Activated CD8-positive, alpha-beta memory T cell treated with anti-CD3 and anti-CD28 coated beads for 36 hours (primary cell): ENCODE data around the gene FADS3. TPM values are rescaled to one million over a fixed set of nuclear protein-coding genes. Genes with fewer than 3 reads are reported as not detected.

Experiments used
- CTCF ChIA-PET: fragments of 350-600 bp; sonication (Branson Sonifier 250); formaldehyde crosslinking; loops from one replicate; lab custom pipeline; 2021; ENCODE audit warnings: antibody characterized with exemption; lab: Charles Lee
- POLR2A ChIA-PET: fragments of 350-600 bp; sonication (Branson Sonifier 250); formaldehyde crosslinking; loops from one replicate; lab custom pipeline; 2021; ENCODE audit warnings: antibody characterized with exemption; lab: Charles Lee
- total RNA-seq, 2 experiments: library from RNA; stranded (reverse); gene quantifications; one replicate each; pipeline ENCODE4 v1.2.3, GENCODE V29; 2021

The FADS3 gene
- total RNA-seq, 2 experiments from 2014 or later: 8.2 to 9.7 TPM

DNA sequence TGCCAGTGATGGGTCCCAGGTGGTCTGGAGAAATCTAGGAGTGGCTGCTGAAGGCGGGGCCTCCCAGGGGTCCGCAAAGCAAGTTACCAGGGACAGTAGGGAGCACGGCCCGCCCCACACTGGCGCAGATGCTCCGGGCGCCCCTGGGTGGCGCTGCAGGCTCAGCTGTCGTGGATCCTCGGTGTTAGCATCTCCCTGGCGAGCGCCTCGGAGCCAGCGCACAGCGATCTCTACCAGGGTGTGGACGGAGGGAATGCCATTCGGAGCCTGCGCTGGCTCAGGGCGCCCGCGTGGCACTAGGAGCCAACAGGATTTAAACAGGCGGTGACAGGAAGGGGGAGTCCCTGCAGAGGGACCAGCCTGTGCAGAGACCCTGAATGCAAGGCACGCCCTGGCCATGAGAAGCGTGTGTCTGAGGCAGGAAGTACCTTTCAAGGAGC lies 20.2 kb downstream of the FADS3 start:
- ChIA-PET POLR2A (no interaction called here), CTCF (interaction anchor here (0.6 to 2.4 kb wide), 9 partner anchors 9 to 237 kb away, joined by 3 to 14 read pairs (median 5); no protein-coding TSS in a partner anchor)

DNA sequence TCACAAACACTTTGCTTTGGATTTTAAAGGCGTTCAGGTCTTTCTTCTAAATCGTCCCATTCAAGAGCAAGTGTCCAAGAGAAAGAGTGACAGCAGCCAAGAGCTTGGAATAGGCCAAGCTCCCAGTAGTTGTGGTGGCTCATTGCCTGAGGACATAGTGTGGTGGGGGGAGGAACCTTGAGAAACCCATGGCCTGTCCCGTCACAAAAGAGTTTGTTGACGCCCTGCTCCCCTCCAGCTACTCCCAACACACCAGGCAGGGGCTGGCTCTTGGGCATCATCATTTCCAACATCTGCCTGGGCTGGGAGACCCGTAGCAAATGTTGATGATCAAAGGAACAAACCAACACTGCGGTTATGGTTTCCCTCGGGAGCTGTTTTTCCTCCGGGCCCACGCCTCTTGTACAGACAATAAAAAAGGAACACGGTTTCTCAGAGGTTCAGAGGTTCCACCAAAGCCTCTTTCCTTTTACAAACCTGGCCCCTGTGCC lies 20.8 kb downstream of the FADS3 start:
- POLR2A ChIA-PET: no interaction called here

DNA sequence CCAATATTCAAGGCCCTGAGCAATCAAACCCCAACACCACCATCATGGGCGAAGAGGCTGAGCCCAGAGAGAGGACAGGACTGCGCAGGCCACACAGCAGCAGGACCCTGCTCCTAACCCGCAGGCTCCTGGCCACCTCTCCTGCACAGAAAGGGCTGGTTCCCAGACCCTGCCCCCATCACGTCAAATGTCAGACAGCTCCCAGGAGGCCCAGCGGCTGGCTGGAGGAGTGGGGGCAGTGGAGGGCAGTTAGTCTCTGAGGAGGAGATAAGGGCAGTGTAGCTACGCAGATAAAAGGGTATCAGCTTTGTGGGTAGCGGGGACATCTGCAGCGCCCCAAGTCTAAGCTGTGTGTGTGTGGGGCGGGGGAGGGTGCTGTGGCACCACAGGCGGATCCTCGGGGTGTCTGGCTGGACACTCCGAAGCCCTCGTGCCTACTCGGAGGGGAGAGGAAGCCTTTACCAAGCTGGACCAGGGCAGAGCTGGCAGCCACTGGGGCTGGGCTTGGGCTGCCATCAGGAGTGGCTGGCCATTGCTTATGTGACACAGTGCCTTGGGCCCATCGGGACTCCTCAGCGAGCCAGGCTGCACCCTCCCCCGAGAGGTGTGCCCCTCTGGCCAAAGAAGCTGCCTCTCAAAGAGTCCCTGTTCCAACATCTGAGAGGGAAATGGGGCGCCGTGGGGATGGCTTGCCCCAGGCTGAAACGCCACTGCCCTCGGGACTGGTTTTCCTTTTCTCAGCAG lies 21.5 kb downstream of the FADS3 start:
- ChIA-PET CTCF (interaction anchor here (0.7 to 2.4 kb wide), 6 partner anchors 10 to 239 kb away, joined by 3 to 14 read pairs (median 7); no protein-coding TSS in a partner anchor), POLR2A (no interaction called here)

More for the DNA sequence above, 20.8 kb downstream of the FADS3 start:
- CTCF ChIA-PET: interaction anchor here (0.5 to 2.4 kb wide), 10 partner anchors 10 to 238 kb away, joined by 3 to 14 read pairs (median 4); no protein-coding TSS in a partner anchor

DNA sequence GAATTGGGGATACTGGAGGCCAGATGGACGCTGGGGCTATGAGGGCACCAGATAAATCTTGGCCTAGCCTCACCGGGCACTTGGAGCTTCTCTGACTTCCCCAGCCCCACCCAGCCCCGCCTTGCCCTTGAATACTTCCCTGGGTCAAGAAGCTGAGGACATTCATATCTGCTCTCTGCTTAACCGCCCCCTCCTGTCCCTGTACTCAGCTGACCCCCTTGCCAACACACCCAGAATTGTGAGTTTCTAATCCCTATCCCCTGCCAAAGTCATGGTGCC lies 22.0 kb downstream of the FADS3 start:
- CTCF ChIA-PET: interaction anchor here (0.9 to 2.4 kb wide), 3 partner anchors 11 to 194 kb away, joined by 3 to 13 read pairs (median 10); no protein-coding TSS in a partner anchor
- POLR2A ChIA-PET: no interaction called here

DNA sequence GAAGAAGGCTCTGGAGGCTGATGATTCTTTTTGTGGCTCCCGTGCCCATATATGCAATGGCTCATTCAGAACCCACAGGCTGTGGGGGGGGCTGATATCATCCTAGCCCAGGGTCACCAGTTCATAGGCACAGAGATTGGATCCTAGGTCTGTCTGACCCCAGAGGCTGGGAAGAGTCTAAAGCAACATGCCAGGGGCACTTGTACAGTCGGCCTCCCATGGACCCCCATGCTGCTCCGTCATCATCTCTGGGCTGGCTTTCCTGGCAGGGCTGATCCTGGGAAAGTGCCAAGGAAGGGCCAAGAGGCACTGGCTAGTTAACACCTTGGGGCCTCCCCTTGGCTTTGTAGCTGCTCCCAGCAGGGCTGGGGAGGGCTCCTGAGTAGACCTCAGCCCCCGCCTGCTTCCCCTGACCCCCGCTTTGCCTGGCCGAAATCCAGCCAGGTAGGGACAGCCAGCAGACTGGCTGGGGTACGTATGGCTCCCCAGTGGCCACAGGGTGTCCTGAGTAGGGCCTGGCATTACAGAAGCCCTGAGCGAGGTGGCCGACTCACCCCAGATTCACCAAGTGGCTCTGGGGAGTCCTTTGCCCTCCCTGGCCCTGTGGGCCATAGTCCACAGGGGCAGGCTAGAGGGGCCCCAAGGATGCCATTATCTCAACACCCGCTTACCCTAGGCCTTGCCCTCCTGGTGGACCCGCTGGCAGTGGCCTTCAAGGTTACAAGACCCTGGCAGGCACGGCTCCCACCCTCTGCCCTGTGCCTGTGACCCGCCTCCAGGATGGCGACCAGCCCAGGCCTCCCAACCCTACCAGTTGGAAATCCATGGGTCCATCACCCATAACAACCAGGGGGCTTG lies 22.5 kb downstream of the FADS3 start:
- ChIA-PET CTCF (interaction anchor here (0.9 to 2.4 kb wide), 2 partner anchors 11 to 195 kb away, joined by 3 to 13 read pairs; no protein-coding TSS in a partner anchor), POLR2A (no interaction called here)

DNA sequence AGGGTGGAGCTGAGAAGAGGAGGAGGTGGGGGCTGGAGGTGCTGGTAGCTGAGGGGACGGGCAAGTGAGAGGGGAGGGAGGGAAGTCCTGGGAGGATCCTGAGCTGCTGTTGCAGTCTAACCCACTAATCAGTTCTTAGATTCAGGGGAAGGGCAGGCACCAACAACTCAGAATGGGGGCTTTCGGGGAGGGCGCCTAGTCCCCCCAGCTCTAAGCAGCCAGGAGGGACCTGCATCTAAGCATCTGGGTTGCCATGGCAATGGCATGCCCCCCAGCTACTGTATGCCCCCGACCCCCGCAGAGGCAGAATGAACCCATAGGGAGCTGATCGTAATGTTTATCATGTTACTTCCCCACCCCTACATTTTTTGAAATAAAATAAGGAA lies 24.4 kb downstream of the FADS3 start:
- ChIA-PET CTCF (interaction anchor here (0.6 to 1.0 kb wide), 2 partner anchors 31 to 415 kb away, joined by 3 read pairs; no protein-coding TSS in a partner anchor), POLR2A (no interaction called here)

DNA sequence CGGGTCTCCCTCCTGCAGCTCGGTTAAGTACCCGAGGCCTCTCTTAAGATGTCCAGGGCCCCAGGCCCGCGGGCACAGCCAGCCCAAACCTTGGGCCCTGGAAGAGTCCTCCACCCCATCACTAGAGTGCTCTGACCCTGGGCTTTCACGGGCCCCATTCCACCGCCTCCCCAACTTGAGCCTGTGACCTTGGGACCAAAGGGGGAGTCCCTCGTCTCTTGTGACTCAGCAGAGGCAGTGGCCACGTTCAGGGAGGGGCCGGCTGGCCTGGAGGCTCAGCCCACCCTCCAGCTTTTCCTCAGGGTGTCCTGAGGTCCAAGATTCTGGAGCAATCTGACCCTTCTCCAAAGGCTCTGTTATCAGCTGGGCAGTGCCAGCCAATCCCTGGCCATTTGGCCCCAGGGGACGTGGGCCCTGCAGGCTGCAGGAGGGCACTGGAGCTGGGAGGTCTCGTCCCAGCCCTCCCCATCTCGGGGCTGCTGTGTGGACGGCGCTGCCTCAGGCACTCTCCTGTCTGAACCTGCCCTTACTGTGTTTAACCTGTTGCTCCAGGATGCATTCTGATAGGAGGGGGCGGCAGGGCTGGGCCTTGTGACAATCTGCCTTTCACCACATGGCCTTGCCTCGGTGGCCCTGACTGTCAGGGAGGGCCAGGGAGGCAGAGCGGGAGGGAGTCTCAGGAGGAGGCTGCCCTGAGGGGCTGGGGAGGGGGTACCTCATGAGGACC lies 25.0 kb downstream of the FADS3 start:
- POLR2A ChIA-PET: no interaction called here
- CTCF ChIA-PET: interaction anchor here (0.6 to 1.0 kb wide), 2 partner anchors 32 to 415 kb away, joined by 3 read pairs; no protein-coding TSS in a partner anchor

DNA sequence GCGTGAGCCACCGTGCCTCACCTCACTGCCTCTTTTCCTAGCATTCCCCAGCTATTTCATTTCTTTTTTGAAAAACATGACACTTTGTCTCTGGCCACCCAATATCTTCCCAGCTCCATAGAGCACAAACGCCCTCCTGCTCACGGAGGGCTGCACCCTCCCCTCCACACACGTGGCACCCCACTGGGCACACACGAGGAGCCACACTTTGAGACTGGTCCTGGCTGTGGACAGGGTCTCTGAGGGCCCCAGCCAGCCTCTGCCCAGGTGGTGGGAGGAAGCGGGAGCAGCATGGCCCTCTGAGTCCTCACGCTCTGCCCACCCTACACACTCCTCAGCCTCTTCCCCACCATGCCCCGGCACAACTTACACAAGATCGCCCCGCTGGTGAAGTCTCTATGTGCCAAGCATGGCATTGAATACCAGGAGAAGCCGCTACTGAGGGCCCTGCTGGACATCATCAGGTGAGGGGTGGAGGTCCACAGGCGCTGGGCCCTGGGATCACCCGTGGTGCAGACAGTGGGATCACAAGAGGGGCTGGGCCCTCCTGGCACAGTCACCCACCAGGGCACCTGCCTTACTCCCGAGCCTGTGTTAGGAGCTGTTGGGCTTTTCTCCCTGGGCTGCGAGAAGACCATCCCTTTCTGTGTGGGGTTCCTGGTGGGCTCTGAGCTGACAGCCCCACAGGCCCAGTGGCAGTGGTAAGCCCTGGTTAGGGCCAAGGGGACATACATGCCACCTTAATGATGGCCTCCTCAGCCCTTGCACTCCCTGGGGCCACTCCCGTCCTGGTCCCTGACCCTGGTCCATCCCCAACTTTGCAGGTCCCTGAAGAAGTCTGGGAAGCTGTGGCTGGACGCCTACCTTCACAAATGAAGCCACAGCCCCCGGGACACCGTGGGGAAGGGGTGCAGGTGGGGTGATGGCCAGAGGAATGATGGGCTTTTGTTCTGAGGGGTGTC lies 26.2 kb downstream of the FADS3 start:
- CTCF ChIA-PET: interaction anchor here (0.5 kb wide), 1 partner anchor 200 kb away, joined by 3 read pairs; no protein-coding TSS in a partner anchor
- POLR2A ChIA-PET: no interaction called here

DNA sequence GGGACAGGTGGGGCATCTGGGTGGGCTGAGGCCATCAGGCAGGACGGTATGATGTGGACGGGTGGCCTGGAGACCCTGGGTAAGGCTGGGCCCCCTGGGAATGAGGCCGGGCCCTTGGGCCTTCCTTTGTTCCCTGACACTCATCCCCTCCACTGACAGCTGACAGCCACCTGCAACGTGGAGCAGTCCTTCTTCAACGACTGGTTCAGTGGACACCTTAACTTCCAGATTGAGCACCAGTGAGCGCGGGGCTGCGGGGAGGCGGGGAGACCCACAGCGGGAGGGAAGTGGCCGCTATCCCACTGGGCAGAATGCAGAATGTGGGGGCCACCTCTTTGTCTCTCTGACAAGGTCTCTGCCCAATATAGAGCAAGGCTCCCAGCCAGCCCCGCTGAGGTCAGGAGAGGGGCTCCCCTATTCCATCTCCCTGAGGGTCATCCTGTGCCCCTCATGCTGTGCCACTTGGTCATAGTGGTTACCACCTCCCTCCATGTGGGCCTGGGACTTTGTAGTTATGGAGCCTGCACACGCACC lies 27.7 kb downstream of the FADS3 start:
- POLR2A ChIA-PET: no interaction called here

DNA sequence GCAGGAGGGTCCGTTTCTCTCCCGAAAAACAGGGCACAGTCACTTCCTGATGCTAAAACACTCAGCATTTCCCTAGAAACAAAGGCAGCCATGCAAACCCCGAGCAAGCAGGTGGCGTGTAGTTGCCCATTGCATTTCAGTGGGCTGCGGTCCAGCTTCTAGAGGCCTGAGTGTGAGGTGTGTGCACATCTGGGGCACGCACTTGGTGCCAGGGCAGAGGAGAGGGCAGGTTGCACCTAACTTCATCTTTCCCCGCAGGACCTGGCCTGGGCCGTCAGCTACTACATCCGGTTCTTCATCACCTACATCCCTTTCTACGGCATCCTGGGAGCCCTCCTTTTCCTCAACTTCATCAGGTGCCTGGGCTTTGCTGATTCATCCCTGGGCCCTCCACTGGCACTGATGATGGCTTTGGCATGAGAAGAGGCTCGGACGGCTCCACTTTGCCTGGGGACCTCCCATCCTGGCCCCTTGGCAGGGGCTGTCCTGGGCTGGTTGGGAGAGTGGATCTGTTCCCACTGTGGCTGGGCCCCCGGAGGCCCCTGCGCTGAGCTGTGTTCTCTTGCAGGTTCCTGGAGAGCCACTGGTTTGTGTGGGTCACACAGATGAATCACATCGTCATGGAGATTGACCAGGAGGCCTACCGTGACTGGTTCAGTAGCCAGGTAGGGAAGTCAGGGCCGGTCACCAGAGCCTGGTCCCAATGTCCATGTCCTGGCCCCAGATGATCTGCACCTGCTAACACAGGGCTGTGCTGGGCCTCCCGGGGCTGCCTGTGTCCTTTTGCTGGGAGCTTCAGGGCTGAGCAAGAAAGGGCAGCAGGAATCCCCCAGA lies 28.4 kb downstream of the FADS3 start:
- ChIA-PET CTCF (no interaction called here), POLR2A (no interaction called here)

More for the DNA sequence above, 27.7 kb downstream of the FADS3 start:
- CTCF ChIA-PET: interaction anchor here (0.7 kb wide), 1 partner anchor 9 kb away, joined by 3 read pairs; no protein-coding TSS in a partner anchor

DNA sequence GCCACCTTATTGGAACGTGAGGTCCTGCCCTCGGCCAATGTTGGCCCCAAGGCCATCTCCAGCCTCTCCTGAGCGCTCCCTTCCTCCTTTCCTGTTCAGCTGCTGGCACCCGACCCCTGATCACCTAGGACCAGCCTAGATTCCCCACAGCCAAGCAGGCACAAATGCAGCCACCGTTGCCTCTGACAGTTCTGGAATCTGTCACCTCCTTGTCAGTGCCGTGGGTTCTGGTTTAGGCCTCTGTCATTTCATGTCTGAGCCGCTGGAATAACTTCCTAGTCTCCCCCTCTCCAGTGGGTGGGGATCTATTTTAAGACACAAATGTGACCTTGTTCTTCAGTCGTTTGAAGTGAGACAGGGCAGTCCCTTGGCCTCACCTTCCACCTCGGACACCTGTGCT lies 29.7 kb downstream of the FADS3 start:
- ChIA-PET CTCF (no interaction called here), POLR2A (no interaction called here)

DNA sequence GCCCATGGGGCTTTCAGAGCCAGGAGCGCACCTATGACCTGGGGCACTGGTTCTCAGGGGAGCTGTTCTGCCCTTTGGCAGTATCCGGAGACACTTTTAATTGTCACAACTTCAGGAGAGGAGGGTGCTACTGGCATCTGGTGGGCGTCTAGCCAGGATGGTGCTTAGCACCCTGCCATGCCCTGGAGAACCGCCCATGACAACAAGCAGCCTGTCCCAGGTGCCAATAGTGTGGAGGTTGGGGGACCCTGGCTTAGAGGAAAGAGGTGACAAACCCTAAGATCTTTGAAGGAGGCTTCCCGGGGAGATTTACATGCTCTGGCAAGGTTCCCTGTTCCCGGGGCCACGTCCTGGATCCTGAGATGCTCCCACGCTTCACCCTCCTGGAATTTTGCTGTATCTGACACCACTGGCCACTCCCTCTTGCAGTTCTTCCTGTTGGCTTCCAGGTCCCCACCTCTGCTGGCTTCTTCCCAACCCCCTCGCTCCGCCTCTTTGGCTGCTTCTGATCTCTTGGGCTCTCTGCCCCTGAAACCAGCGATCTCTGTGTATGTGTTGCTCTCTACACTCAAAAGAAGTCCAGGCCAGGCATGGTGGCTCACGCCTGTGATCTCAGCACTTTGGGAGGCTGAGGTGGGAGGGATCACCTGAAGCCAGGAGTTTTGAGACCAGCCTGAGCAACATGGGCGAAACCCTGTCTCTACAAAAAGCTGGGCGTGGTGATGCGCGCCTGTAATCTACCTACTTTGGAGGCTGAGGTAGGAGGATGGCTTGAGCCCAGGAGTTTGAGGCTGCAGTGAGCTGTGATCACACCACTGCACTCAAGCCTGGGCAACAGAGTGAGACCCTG lies 31.1 kb downstream of the FADS3 start:
- ChIA-PET CTCF (no interaction called here), POLR2A (no interaction called here)

DNA sequence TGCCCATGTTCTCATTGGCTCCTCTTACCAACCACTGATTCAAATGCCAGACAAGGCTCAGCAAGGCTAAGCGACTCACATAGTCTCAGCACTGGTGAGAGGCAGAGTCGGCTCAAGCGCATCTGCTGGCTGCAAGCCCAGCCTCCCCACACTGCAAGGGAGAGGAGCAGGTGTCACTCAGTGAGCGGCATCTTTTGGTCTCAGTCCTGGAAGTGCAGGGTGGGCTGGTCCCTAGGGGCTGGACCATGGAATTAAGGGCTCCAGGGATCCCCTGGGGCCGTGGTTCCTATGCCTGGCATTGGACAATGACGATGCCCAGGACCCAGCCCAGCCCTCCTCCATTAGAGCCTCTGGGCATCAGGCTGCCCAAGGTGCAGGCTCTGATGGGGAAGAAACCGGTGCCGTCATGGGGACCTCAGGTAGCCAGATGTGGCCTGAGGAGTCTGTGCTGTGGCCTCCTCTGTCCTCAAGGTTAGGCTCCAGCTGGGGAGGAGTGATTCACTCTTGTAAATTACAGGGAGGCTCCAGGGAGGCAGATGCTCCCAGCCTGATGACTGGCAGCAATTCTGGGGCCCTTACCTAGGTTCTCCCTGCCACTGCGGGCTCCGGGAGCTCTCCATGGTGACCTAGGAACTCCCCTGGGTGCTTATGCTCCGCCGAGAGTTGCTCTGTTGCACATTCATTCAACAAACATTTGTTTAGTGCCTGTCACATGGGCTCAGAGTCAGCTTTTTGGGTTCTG lies 35.2 kb downstream of the FADS3 start:
- CTCF ChIA-PET: no interaction called here
- POLR2A ChIA-PET: no interaction called here

DNA sequence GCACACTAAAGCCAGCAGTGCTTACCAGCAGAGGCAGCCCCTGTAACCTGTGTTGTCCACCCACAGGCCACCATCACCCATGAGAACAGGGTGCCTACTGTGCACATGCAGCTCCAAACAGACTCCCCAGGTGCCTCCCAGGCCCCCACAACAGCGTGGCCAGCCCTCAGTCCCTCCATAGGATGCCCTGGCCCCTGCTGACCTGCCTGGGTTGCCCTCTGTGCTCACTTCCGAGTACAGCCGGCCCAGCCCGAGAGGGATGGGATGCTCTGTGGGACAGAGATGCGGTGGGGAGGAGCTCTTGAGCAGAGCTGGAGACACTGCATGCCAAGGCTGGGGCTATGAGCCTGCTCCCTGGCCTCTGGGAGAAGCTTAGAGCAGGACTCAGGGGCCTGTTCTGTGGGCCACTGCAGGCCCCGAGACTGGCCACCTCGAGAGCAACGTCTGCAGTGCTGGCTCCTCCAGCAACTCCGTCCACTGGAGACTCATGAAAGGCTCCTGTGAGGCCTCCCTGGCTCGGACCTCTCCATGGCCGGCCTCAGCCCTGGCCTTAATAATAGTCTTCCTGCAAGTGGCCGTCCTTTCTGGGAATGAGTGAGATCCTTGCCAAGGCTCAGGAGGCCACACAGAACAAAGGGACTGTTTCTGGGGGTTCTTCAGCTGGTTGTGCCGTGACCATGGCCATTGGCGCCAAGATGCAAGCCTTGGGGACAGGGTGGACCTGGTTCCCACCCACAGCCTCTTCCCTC lies 36.2 kb downstream of the FADS3 start:
- ChIA-PET POLR2A (no interaction called here), CTCF (interaction anchor here (1.0 kb wide), 1 partner anchor 9 kb away, joined by 3 read pairs; no protein-coding TSS in a partner anchor)
